GM12864 (cell line): ENCODE data around the gene BSPRY.

ENCODE experiments used
- DNase-seq: peaks from one replicate; pipeline ENCODE4 v3.0.0-alpha.2; 2011; ENCODE audit warnings: low read depth
- H3K4me3 ChIP-seq: 2 replicates; pipeline ENCODE4 v1.5.1; 2011; ENCODE audit warnings: mild to moderate bottlenecking, low read depth, low read length, control low read depth
- TF ChIP-seq, protein P1 (sequence below): IDR thresholded peaks from 2 replicates; pipeline ENCODE4 v1.5.1; 2011; ENCODE audit warnings: low read depth, mild to moderate bottlenecking, moderate library complexity, low read length, control low read depth, inconsistent platforms; ENCODE audit errors: missing control alignments

Gene BSPRY

DNA sequence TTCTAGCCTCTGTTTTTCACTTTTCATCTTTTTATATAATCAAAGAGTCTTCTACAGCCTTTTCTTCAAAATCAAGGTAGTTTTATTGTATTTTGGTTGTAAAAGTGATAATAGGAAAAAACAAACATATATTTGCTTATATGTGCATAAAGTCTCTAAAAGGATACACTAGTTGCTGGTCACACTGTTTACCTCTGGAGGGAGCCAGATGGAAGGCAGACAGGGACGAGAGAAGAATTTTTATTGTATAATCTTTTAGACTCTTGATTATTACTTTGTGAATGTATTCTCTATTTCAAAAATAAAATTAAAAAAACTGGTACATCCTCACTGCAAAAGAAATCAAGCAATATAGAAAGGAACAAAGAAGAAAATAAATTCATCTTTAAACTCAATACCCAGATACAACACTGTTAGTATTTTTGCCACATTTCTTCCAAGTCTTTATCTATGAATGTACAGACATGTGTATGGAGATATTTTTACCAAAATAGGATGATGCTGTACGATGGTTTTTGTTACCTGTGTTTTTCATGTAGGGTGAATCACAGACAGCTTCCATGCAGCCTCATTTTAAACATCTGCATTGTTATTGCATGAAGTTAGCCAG, 40.0 kb upstream of the BSPRY start:
- no peak overlapping the region for H3K4me3 ChIP-seq
- TF ChIP-seq, protein P1, sequence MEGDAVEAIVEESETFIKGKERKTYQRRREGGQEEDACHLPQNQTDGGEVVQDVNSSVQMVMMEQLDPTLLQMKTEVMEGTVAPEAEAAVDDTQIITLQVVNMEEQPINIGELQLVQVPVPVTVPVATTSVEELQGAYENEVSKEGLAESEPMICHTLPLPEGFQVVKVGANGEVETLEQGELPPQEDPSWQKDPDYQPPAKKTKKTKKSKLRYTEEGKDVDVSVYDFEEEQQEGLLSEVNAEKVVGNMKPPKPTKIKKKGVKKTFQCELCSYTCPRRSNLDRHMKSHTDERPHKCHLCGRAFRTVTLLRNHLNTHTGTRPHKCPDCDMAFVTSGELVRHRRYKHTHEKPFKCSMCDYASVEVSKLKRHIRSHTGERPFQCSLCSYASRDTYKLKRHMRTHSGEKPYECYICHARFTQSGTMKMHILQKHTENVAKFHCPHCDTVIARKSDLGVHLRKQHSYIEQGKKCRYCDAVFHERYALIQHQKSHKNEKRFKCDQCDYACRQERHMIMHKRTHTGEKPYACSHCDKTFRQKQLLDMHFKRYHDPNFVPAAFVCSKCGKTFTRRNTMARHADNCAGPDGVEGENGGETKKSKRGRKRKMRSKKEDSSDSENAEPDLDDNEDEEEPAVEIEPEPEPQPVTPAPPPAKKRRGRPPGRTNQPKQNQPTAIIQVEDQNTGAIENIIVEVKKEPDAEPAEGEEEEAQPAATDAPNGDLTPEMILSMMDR = peak; percentile 53
- DNase-seq = peak; percentile 12

DNA sequence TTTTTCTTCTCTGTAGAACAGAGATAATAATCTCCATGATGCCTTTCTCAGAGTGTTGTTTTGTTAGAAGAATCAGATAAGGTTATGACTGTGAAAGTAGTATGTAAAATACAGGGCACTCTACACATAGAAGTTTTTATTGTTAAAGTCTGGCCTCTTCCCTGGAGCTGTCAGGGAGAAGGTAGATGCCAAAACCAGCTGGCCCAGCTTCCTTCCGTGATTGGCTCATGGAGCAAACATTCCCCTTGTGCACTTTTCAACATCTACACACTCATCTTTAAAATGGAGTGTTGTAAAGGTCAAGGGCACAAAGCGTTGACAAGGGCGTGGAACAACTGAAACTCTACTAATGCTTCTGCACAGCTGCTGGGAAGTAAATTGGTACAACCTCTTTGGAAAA, 38.8 kb upstream of the BSPRY start:
- DNase-seq = no peak
- no peak overlapping the region for H3K4me3 ChIP-seq
- TF ChIP-seq, protein P1 = no peak

DNA sequence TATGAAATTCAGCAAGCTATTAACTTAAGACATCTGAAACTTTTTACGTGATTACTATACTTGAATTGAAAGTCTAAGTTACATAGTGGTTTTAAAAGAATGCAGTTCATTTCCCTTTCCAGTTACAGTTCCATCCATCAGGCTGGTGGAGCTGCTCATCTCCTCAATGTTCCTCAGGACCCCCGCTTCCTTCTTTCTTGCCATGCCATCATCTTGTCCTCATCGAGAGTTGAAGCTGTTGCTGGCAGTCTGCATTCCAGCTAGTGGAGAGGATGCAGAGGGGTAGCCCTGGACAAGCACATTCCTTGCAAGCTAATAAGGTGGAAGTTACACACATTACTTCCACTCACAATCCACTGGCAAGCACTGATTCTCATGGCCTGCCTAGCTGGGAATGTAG, 37.4 kb upstream of the BSPRY start:
- DNase-seq = no peak
- TF ChIP-seq, protein P1 = no peak
- H3K4me3 ChIP-seq = no peak overlapping the region

DNA sequence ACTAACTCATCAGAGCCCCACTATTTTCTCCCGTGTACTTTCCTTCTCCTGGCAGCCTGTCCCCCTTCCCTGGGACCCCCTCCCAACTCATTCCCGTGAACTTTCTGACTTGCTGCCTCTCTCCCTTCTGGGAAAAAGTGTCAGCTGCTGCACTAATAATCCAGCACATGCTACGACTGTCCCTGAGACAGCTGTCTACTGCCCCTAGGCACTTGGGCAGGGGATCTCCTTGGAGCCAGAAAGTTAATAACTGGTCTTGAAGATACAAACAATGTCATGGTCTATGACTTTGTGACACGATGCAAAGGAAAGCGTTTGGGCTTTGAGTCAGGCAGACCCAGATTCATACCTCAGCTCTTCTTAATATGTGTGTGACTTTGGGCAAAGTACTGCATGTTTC, 36.1 kb upstream of the BSPRY start:
- DNase-seq = no peak
- H3K4me3 ChIP-seq = no peak overlapping the region
- TF ChIP-seq, protein P1 = no peak

DNA sequence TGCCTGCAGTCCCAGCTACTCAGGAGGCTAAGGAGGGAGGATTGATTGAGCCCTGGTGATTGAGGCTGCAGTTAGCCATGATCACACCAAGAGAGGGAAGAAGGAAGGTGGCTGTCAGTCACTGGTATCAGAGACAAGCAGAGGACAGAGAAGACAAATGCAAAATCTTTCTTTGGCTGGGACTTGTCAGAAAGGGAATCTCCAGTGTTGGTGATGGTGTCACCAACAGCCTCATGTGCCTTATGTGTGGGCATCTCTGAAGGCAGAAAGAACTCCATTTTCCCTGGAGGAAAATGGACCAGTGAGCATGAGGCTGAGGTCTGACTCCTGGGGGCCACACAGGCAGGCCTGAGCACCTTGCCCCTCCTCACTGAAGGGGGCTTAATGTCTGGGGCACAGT, 34.1 kb upstream of the BSPRY start:
- TF ChIP-seq, protein P1 = no peak
- no peak for DNase-seq
- no peak overlapping the region for H3K4me3 ChIP-seq

DNA sequence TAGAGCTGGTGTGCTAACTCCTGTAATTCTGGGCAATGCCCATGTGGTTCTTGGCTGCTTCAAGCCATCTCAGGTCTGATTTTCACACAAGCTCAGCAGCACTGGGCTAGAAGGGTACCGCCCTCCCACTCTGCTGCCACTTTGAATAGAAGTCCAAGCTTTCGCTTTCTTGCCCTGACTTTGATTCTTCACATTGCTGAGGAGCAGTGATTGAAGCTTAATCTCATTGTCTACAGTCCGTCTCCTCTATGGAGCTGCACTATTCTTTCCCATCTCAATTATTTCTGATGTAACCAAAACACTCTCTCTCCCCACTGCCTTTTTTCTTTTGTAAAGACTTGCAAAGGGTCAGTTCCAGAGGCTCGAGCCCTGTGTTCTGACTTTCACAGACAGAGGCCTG, 33.3 kb upstream of the BSPRY start:
- no peak overlapping the region for H3K4me3 ChIP-seq
- TF ChIP-seq, protein P1 = no peak
- DNase-seq = no peak

DNA sequence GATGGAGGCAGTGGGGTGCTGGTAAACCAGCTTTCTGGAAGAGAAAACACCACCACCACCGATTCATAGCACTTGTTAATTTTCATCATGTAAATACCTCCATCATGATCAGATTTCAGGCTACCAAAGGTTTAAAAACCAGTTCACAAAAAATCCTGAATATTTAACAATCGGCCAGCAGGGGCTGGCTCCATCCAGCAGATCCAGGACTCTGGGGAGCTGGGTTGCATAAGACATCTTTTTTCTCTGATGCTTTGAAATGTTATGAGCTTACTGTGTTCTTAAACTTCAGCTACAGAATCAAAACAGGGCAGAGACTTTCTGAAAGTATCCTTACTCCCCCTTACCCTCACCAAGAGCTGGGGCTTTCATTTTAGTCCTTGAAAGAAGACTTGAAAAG, 31.6 kb upstream of the BSPRY start:
- TF ChIP-seq, protein P1 = no peak
- H3K4me3 ChIP-seq = no peak overlapping the region
- no peak for DNase-seq
